ENCODE measurements around the gene SOX12.

SOX12 gene

DNA sequence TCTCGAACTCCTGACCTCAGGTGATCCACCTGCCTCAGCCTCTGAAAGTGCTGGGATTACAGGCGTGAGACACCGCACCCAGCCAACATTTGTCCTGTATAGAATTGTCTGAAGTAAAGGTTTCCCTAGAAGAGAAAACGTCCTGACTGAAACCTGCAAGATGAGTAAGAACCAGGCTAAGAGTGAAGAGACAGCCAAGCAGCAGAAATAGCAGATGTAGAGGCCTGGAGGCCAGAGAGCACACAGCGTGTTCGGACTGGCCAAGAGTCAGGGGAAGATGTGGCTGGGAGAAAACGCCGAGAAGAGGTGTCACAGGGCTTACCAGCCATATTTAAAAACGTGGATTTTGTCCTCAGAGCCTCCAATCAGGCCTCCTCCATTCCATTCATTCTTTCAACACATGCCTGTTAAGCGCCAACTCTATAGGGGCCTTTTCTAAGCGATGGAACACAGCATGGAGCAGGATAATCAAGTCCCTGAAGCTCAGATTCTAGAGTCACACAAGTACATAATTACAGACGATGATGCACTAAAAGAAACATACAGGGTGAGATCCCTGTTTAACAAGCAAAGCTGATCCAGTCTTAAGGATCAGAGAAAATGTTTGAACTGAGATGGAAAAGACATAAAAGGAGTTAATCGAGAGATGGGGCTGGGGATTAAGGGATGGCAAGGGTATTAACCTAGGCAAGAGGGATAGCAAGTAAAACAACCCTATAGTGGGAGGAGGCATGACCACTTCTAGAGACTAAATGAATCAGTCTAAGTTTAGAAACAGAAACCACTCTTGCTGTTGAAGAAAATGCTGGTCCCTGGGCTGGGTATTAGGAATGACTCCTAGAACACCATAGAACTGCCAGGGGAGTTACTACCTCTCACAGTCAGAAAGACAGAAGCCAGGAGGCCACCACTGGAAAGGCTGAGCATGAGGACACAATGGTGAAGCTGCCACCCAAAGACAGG, 23.2 kb upstream of the SOX12 start:
- no peak for DNase-seq

DNA sequence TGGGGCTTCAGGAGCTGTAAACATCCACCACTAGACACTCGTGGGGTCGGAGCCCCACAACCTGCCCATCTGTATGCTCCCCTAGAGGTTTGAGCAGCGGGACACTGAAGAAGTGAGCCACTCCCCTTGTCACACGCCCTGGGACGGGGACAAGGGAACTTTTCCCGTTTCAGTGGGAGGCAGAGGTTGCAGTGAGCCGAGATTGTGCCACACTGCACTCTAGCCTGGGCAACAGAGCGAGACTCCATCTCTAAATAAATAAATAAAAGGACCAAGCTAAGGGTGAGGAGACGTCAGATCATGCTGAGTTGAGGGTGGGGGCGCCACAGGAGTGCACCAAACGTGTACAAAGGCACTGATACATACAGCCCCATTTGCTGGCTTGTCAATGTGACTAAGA, 19.6 kb upstream of the SOX12 start:
- no peak for DNase-seq

DNA sequence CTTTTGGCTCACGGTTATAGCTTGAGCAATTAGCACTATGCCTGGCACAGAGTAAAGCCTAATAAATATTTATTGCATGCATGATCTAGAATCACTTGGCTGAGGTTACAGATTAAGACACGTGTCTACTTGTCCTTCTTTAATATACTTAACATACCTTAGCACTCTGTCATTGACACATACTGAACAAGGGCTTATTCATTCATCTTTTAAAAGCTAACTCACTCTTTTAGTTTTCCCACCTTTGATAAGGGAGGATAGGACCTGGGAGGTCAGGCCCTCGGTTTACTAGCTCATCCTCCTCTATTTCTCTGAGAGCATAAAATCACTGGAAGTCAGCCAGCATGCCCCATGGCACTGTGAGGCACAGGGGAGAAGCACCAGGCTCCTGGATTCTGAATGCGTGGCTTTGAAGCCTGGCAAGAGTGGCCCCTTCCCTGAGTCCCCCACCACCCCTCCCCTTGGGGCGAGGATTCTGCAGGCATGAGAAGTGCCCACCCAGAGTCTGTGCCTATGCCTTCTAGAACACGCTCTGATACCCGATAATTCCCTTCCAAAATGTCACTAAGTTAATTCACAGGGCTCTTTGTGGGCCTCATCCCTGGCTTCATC, 16.8 kb upstream of the SOX12 start:
- no peak for DNase-seq

DNA sequence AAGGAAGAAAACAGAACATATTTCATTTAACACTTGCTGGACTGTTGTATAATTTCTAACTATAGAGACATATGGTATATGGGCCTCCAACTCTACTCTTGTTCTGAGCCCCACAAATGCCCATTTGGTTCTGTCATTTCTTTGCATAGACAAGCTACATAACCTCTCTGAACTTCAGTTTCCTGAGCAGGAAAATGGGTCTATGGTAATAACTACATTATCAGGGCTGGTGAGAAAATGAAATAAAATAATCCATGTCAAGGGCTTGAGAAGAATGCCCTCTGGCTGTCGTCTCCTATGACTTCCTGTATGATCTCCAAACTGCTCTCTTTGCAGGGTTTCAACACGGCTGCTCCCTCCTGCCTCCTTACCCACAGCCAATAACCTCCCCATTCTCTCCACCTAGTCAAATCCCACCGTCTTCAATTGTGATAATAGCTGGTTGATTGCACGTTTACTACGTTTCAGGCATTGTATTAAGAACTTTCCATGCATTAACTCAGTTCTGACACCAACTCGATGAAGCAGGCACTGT, 16.0 kb upstream of the SOX12 start:
- DNase-seq = peak in 2 of 14 donors; percentile 54 to 59

DNA sequence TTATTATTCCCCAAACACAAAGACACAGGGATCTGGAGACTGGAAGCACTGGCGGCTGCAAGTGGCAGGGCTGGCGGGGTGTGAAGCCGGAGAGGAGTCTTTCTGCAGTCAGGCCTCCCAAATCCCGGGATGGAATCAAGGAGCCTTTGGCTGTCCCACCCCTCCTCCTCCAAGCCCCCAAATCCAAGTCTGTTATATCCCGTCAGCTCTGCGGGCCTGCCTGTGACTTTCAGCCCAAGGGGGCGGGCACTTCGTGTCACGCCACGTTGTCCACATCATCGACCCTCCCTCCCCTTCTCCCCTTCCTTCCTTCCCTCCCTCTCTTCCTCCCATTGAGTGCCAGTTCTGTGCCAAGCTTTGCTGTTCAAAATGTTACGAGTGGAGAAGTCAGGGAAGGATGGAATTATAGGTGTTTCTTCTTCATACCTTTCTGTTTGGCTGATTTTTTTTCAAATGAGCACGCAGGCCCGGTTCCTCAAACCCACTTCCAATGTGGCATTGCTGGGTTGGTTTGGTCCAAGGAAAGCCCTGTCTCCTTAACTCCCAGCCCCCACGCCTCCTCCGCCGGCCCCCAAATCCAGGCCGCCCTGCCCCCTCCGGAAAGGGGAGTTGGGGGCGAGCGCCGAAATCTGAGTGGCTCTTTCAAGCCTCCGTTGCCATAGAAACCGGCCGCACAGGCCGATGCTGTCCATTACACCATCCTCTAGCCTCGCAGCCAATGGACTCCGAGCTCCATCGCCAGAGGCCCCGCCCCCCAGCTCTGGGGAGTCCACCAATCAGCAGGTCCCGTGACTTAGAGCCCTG, 15.3 kb upstream of the SOX12 start:
- peak; percentile 72 to 99 (median 96) for DNase-seq

DNA sequence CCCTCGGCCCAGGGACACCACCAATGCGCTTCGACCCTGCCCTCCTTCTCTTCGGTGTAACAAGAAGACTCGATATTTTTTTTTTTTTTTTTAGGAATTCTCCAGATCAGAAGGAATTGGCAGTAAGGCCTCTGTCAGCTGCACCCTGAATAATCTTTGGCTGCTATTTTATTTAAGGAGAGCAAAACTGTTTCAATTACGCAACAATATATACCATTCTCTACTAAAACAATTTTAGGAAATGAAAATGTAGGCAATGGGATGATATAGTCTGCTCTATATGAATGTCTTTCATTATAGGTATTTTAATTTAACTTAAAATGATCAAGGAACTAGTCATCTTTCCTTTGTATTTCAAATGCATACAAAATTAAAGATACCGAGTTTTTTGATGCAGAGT, 14.7 kb upstream of the SOX12 start:
- DNase-seq = no peak

DNA sequence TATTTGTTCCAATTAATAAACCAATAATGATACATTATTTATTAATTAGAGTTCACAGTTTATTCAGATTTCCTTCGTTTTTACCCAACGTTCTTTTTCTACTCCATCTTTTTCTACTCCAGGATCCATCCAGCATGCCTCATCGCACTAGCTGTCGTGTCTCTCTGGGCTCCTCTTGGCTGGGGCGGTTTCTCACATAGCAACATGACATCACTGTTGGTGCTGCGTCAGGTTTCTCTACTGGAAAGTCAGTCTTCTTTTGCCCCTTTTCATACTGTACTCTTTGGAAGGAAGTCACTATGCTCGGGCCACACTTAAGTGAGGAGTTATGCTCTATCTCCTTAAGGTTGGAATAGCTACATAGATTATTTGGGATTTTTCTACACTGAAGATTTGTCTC, 13.7 kb upstream of the SOX12 start:
- DNase-seq = no peak

DNA sequence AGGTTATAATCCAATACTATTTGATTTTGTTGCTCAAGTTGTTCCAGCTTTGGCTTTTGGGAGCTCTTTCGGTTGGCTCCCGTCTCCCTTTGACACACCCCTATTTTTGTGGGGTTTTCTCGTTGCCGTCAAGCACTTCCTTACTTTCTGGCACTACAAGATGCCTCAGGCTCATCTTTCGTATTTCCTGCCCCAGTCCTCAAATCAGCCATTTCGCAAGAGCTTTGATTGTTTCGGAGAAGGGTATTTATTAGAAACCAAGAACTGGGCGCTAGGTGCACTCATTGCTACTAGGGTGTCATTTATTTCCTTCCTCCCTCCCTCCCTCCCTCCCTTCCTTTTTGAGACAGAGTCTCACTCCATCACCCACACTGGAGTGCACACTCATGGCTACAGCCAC, 13.3 kb upstream of the SOX12 start:
- no peak for DNase-seq

DNA sequence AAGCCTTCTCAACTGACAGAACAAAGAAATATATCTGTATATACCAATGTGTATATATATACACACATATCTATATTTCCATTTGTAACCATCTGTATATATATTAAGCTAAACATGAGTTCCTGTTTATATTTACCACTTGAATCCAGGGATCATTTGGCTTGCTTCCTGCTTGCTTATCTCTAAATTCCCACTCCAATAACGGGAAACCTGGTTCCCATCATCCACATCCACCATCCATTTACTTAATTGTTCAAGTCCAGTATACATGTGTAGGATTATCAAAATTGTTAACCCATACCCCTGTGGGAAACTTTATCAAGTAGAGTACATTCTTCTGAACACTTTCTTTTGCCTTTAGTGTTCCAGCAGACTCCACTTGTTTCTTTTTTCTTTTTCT, 12.5 kb upstream of the SOX12 start:
- DNase-seq = no peak

DNA sequence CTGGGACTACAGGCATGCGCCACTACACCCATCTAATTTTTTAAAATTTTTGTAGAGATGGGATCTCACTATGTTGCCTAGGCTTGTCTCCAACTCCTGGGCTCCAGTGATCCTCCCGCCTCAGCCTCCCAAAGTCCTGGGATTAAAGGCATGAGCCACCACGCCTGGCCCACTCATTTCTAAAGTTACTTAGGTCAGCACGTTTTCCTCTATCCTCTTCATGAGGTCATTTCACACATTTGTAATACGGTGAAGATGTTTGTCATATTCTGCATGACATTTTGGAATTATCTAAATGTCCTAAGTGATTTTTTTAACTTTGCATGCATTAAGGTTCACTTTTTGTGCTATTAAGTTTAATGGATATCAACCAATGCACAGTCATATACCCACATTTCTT, 11.9 kb upstream of the SOX12 start:
- no peak for DNase-seq

DNA sequence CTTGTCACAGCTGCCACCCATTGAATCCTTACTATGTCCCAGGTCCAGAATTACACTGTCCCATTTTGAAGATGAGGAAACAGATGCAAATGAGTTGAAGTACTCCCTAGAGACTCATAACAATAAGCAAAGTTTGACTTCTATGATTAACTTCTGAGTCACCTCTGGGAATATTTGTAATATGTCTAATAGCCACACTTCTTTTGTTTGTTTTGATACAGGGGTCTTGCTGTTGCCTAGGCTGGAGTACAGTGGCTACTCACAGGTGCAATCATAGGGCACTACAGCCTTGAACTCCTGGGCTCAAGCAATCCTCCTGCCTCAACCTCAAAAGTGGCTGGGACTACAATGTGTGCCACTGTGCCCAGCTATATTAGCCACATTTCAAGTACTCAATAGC, 11.4 kb upstream of the SOX12 start:
- no peak for DNase-seq

DNA sequence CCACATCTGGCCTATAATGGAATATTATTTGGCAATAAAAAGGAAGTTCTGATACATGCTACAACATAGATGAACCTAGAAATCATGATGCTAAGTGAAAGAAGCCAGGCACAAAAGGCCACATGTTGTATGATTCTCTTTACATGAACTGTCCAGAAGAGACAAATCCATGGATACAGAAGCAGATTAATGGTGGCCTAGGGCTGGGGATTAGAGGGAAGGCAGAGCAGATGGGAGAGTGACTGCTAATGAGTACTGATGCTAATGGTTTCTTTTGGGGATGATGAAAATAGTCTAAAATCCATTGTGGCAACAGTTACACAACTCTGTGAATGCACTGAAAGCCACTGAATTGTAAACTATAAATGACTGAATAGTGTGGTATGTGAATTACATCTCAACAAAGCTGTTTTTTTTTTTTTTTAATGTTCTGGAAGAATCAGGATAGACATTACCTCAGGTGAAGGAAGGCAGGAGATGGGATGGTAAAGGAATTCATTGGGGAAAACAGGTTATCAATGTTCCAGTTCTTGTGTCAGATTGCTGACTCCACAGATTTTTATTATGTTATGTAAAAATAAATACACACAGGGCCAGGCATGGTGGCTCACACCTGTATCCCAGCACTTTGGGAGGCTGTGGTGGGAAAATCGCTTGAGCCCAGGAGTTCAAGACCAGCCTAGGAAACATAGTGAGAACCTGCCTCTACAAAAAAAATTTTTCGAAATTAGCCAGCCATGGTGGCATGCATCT, 8.9 kb upstream of the SOX12 start:
- no peak for DNase-seq

DNA sequence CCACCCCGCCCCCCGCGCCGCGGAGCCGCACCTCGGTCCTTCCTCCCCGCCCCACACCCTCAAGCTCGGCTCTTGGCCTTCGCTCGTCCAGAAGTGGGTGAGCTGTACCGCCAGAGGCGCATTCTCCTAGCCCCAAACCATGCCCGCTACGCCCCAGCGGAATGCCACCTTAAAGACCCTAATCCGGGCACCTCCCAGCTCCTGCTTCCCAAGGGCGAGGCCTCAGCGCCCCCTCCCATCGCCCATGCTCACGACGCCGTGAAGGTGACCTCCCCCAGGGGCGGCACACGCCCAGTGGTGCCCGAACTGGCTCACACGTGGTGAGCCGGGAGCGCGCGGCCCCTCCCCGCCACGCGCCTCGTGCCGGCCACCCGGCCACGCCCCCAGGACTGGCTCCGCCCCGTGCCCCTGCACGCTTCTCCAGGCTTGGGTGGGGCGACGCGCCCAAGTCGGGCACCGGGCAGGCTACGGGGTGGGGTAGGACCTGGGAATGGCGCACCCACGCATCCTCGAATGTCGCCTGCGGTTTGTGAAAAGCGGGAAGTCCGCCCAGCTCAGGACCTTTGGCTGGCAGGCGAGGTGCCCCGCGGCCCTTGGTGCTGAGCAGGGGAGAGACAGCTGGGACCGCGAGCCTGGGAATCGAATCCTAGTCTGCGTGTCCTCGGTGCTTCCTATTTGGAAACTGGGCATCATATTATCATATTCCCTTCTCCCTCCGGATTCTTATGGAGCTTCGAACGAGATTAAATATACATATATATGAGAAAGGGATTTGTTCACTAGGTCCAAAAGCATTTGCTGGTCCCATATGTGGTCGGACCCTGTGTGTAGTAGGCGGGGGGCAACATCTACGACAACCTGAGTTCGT, 941 bp upstream of the SOX12 start:
- peak in 13 of 14 donors; percentile 39 to 85 (median 69) for DNase-seq

DNA sequence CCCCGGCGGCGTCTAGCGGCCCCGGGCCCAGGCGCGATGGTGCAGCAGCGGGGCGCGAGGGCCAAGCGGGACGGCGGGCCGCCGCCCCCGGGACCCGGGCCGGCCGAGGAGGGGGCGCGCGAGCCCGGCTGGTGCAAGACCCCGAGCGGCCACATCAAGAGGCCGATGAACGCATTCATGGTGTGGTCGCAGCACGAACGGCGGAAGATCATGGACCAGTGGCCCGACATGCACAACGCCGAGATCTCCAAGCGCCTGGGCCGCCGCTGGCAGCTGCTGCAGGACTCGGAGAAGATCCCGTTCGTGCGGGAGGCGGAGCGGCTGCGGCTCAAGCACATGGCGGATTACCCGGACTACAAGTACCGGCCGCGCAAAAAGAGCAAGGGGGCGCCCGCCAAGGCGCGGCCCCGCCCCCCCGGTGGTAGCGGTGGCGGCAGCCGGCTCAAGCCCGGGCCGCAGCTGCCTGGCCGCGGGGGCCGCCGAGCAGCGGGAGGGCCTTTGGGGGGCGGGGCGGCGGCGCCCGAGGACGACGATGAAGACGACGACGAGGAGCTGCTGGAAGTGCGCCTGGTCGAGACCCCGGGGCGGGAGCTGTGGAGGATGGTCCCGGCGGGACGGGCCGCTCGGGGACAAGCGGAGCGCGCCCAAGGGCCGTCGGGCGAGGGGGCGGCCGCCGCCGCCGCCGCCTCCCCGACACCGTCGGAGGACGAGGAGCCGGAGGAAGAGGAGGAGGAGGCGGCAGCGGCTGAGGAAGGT, 715 bp downstream of the SOX12 start:
- peak in 11 of 14 donors; percentile 41 to 81 (median 57) for DNase-seq

DNA sequence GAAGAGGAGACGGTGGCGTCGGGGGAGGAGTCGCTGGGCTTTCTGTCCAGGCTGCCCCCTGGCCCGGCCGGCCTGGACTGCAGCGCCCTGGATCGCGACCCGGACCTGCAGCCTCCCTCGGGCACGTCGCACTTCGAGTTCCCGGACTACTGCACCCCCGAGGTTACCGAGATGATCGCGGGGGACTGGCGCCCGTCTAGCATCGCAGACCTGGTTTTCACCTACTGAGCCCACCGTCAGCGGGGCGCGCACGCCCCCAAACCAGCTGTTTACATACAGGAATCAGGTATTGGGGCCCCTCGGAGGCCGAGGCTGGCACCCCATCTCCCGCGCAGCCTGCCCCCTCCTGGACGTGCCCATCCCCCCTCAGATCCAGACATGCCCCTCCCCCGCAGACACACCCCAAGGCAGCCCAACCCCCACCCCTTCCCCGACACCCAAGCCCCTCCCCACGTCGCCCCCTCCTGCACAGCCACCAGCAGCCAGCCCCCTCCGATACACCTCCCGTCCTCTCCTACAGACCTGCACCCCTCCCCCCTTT, 1.4 kb downstream of the SOX12 start:
- peak in 5 of 14 donors; percentile 36 to 75 (median 46) for DNase-seq

DNA sequence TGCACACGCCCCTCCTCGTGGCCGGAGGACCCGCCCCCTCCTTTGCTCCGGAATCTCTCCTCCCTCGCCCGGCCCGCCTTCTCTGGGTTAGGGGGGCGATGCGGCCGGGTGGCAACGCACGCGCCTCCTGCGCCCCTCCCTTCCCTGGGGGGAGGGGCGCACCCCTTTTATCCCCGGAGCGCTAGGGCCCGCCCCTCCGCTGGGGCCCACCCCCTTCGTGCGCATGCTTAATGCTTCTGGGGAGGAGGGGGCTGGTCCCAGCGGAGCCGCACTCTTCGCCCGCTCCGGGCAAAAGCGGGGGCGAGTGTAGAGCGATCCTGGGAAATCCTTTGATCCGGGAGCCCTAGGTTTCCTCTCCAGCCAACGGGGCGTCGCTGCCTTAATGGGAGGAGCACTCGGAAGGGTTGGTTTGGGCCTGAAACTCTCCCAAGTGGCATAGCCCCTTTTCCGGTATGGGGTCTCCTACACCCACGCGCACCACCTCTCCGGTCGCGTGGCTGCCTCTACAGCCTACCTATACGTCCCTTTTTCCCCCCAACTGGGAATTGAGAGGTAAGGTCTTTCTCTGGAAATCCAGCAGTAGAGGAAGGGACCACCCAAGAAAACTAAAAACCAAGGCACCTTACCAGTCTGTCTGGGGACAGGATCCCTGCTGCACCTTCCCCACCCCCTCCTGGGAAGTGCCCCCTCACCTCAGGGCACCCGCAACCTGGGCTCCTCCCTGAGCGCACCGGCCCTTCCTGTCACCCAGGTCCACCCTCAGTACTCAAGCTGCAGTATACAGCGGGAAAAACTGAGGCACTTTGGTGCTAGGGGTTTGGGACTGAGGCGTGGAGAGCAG, 2.1 kb downstream of the SOX12 start:
- DNase-seq = peak; percentile 30 to 88 (median 76)

DNA sequence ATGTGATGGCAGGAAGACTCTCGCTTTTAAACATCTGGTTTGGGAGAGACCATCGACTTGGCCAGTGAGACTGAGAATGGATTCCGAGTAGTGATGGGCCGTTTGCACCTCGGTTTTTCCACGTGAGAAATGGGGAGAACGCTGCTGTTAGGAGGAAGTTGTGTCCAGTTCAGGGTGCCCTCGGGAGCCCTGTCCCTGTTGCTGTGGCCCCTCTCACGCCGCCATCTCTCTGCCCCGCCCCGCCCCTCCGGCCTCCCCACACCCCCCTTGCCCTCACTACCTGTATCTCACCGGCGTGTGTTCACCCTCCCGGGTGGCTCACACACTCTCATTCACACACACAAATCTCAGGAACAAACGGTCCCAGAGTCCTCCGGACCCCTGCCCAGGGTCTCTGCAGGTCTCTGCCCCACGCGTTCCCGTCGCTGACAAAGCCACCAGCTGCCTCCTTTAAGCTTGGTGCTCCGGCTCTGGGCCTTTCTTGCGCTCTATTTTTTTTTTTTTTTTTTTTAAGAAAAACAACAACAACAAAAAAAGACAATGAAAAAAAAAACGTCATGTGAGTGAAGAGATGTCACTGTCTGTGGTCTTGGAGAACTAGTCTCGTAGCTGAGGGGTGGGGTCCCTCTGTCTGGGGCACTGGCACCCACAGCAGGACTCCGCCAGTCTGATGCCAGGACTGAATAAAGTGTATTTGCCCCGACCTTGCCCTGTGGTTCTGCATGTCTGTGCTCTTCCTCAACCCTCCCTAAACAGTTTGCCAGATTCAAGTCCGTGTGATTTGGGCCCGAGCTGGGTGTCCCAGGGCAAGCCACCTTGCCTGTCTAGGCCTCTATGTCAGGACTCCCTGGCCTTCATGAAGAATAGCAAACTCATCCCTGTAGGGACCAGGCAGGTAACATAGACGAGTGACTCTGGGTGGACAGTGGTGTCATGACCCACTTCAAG, 2.9 kb downstream of the SOX12 start:
- DNase-seq = no peak

All from C1 segment of cervical spinal cord (tissue), 14 donors.